ENCODE measurements around the gene SNRPD1.

- TF ChIP-seq, protein P1, sequence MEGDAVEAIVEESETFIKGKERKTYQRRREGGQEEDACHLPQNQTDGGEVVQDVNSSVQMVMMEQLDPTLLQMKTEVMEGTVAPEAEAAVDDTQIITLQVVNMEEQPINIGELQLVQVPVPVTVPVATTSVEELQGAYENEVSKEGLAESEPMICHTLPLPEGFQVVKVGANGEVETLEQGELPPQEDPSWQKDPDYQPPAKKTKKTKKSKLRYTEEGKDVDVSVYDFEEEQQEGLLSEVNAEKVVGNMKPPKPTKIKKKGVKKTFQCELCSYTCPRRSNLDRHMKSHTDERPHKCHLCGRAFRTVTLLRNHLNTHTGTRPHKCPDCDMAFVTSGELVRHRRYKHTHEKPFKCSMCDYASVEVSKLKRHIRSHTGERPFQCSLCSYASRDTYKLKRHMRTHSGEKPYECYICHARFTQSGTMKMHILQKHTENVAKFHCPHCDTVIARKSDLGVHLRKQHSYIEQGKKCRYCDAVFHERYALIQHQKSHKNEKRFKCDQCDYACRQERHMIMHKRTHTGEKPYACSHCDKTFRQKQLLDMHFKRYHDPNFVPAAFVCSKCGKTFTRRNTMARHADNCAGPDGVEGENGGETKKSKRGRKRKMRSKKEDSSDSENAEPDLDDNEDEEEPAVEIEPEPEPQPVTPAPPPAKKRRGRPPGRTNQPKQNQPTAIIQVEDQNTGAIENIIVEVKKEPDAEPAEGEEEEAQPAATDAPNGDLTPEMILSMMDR (IDR thresholded peaks at IDR 0.05), result no peak
- no peak for TF ChIP-seq POLR2A (IDR thresholded peaks at IDR 0.05)
Observed at GRCh38 chr18:21629089-21629832, 17.1 kb downstream of the SNRPD1 start.

Data from body of pancreas (tissue), 4 donors.